WTC11 (cell line): ENCODE data around the gene ELP2.

Experiments
- FOXJ3 ChIP-seq: sonication (generic); formaldehyde crosslinking; IDR thresholded peaks from 2 replicates; pipeline ENCODE4 v1.9.0; 2021; ENCODE audit warnings: missing genetic modification reagents, mild to moderate bottlenecking, borderline replicate concordance
- RORB ChIP-seq: fragments of 250-450 bp; sonication (Bioruptor Pico); IDR thresholded peaks from 2 replicates; pipeline ENCODE4 v1.9.0; 2021; ENCODE audit warnings: mild to moderate bottlenecking
- TF ChIP-seq, protein P1 (sequence below): fragments of 200-600 bp; IDR thresholded peaks from 2 replicates; pipeline ENCODE4 v1.8.0; 2022; ENCODE audit warnings: antibody characterized with exemption
- TF ChIP-seq, protein P2 (sequence below): sonication (generic); formaldehyde crosslinking; IDR thresholded peaks from 2 replicates; pipeline ENCODE4 v1.8.0; 2022; ENCODE audit warnings: mild to moderate bottlenecking, missing genetic modification reagents
- TF ChIP-seq, protein P3 (sequence below): sonication (generic); formaldehyde crosslinking; IDR thresholded peaks from 2 replicates; pipeline ENCODE4 v1.8.1; 2022; ENCODE audit warnings: mild to moderate bottlenecking, moderate library complexity, missing genetic modification reagents

- no peak for TF ChIP-seq RORB (CRISPR knock-in tag)
- TF ChIP-seq FOXJ3 (CRISPR knock-in tag) = no peak
- TF ChIP-seq, protein P1, sequence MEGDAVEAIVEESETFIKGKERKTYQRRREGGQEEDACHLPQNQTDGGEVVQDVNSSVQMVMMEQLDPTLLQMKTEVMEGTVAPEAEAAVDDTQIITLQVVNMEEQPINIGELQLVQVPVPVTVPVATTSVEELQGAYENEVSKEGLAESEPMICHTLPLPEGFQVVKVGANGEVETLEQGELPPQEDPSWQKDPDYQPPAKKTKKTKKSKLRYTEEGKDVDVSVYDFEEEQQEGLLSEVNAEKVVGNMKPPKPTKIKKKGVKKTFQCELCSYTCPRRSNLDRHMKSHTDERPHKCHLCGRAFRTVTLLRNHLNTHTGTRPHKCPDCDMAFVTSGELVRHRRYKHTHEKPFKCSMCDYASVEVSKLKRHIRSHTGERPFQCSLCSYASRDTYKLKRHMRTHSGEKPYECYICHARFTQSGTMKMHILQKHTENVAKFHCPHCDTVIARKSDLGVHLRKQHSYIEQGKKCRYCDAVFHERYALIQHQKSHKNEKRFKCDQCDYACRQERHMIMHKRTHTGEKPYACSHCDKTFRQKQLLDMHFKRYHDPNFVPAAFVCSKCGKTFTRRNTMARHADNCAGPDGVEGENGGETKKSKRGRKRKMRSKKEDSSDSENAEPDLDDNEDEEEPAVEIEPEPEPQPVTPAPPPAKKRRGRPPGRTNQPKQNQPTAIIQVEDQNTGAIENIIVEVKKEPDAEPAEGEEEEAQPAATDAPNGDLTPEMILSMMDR = no peak
- TF ChIP-seq, protein P2, sequence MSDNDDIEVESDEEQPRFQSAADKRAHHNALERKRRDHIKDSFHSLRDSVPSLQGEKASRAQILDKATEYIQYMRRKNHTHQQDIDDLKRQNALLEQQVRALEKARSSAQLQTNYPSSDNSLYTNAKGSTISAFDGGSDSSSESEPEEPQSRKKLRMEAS (CRISPR knock-in tag) = no peak
- TF ChIP-seq, protein P3, sequence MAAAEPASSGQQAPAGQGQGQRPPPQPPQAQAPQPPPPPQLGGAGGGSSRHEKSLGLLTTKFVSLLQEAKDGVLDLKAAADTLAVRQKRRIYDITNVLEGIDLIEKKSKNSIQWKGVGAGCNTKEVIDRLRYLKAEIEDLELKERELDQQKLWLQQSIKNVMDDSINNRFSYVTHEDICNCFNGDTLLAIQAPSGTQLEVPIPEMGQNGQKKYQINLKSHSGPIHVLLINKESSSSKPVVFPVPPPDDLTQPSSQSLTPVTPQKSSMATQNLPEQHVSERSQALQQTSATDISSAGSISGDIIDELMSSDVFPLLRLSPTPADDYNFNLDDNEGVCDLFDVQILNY (CRISPR knock-in tag) = no peak
These were observed 55.5 kb downstream of the ELP2 start for GRCh38 chr18:36185157-36185556.
